Osteoblast (primary cell): Measurements from ENCODE around the gene PRPSAP2. TPM values are rescaled to one million over a fixed set of nuclear protein-coding genes. Genes with fewer than 3 reads are reported as not detected.

ENCODE experiments used
- DNase-seq: peaks from one replicate; pipeline ENCODE4 v3.0.0; 2011; ENCODE audit warnings: low spot score, mixed read lengths; ENCODE audit not compliant: insufficient read length; ENCODE audit errors: missing footprints
- H2AFZ ChIP-seq: 2 replicates; pipeline ENCODE4 v1.6.0; 2011; ENCODE audit warnings: mild to moderate bottlenecking, low read length
- H3K27ac ChIP-seq: 2 replicates; pipeline ENCODE4 v1.5.1; 2011; ENCODE audit warnings: mild to moderate bottlenecking, low read depth, low read length, moderate library complexity
- H3K27me3 ChIP-seq: 2 replicates; pipeline ENCODE4 v1.6.0; 2012; ENCODE audit warnings: mild to moderate bottlenecking, control low read depth, inconsistent platforms, low read length, moderate library complexity; ENCODE audit not compliant: insufficient read depth
- H3K36me3 ChIP-seq: 2 replicates; pipeline ENCODE4 v1.5.1; 2011; ENCODE audit warnings: mild to moderate bottlenecking, low read length, control low read depth, moderate library complexity; ENCODE audit not compliant: insufficient read depth
- H3K4me1 ChIP-seq: 2 replicates; pipeline ENCODE4 v1.5.1; 2011; ENCODE audit warnings: mild to moderate bottlenecking, low read length, control low read depth, moderate library complexity; ENCODE audit not compliant: insufficient read depth
- H3K4me2 ChIP-seq: 2 replicates; pipeline ENCODE4 v1.6.0; 2011; ENCODE audit warnings: mild to moderate bottlenecking, low read length; ENCODE audit not compliant: insufficient read depth
- H3K4me3 ChIP-seq: fragments of 200-600 bp; sonication (generic); 3 replicates; pipeline ENCODE4 v1.5.1; 2012; ENCODE audit warnings: mild to moderate bottlenecking, low read length, inconsistent platforms; ENCODE audit not compliant: insufficient read depth
- H3K79me2 ChIP-seq: 2 replicates; pipeline ENCODE4 v1.6.0; 2012; ENCODE audit warnings: mild to moderate bottlenecking, low read length, control low read depth, inconsistent platforms; ENCODE audit not compliant: insufficient read depth
- H3K9me3 ChIP-seq: 2 replicates; pipeline ENCODE4 v1.5.1; 2011; ENCODE audit warnings: low read depth, low read length, control low read depth
- H4K20me1 ChIP-seq: 2 replicates; pipeline ENCODE4 v1.6.0; 2012; ENCODE audit warnings: mild to moderate bottlenecking, low read length, control low read depth; ENCODE audit not compliant: insufficient read depth
- CTCF ChIP-seq: IDR thresholded peaks from 2 replicates; pipeline ENCODE4 v1.5.1; 2011; ENCODE audit warnings: mild to moderate bottlenecking, low read depth, low read length, moderate library complexity; ENCODE audit errors: extremely low read depth
- total RNA-seq: library from RNA; depleted of rRNA; stranded (reverse); fragments of >200 nt; gene quantifications from 2 replicates; pipeline ENCODE4 v1.2.3, GENCODE V29; 2012

PRPSAP2 gene
- total RNA-seq, 1 donor = 23.9 TPM

- Histone ChIP-seq H4K20me1 (peaks cover 9% of the 10 kb centered on the region), H3K79me2 (peaks cover 2% of the 10 kb centered on the region), H3K4me3 (no peak overlapping the region), H3K4me1 (peaks cover 7% of the 10 kb centered on the region), H3K9me3 (no peaks in the 10 kb centered on the region), H2AFZ (no peak overlapping the region), H3K36me3 (peaks cover 33% of the 10 kb centered on the region), H3K27me3 (no peaks in the 10 kb centered on the region), H3K27ac (peak overlapping the region; percentile 50), H3K4me2 (no peak overlapping the region)
- DNase-seq = peak; percentile 97
- no peak for TF ChIP-seq CTCF
Measured at GRCh38 chr17:18974407-18975149, 116.6 kb downstream of the PRPSAP2 start.

GRCh38 chr17:18975597-18975996 is 117.7 kb downstream of the PRPSAP2 start:
- Histone ChIP-seq H3K27ac (no peak overlapping the region), H3K4me2 (no peak overlapping the region), H3K4me1 (peaks cover 5% of the 10 kb centered on the region), H3K9me3 (no peaks in the 10 kb centered on the region), H4K20me1 (peaks cover 9% of the 10 kb centered on the region), H2AFZ (no peak overlapping the region), H3K36me3 (peaks cover 33% of the 10 kb centered on the region), H3K79me2 (peaks cover 2% of the 10 kb centered on the region), H3K27me3 (no peaks in the 10 kb centered on the region), H3K4me3 (no peak overlapping the region)
- DNase-seq = no peak
- no peak for TF ChIP-seq CTCF

DNA sequence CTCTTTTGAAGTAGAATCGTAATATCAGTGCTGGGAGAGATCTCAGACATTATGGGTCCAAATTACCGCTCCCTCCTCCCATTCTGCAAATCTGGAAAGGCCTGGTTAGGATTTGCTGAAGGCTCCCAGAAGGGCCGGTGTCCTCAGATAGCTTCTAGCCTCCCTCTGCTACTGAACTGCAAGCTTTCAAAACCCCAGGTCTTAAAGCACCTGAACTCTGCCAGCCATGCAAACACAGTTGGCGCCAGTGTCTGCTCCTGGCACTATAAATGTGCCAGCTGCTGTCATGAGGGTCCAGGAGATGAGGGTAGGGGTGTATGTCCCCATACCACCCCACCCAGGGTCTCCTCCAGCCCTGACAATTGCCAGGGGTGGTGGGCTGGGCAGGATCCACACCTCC is 118.3 kb downstream of the PRPSAP2 start:
- peaks cover 2% of the 10 kb centered on the region for H3K79me2 ChIP-seq
- H3K9me3 ChIP-seq = no peaks in the 10 kb centered on the region
- H3K4me3 ChIP-seq = no peak overlapping the region
- no peaks in the 10 kb centered on the region for H3K27me3 ChIP-seq
- peaks cover 29% of the 10 kb centered on the region for H3K36me3 ChIP-seq
- TF ChIP-seq CTCF = no peak
- H4K20me1 ChIP-seq = peaks cover 6% of the 10 kb centered on the region
- no peak for DNase-seq
- no peak overlapping the region for H3K27ac ChIP-seq
- peaks cover 9% of the 10 kb centered on the region for H3K4me1 ChIP-seq
- H2AFZ ChIP-seq = no peak overlapping the region
- H3K4me2 ChIP-seq = no peak overlapping the region

DNA sequence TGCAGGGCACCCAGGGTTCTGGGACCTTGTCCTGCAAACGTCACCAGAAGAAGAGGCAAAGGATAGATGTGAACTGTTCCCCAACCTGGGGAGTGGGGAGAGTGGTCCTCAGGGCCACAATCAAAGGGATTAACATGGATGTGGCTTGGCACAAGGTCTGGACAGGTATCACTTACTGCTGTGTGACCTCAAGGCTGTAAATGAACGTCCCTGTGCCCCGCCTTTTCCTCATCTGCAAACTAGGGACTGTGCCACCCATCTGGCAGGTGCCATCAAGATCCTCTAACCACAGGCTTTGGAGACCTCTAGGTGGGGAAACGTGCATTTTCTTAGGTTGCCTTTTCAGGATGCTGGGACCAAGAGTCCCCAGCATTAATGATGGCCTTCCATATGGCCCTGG is 119.1 kb downstream of the PRPSAP2 start:
- TF ChIP-seq CTCF = no peak

More for the DNA sequence above, 119.1 kb downstream of the PRPSAP2 start:
- Histone ChIP-seq H3K79me2 (peaks cover 2% of the 10 kb centered on the region), H3K4me3 (no peak overlapping the region), H4K20me1 (peaks cover 6% of the 10 kb centered on the region), H2AFZ (no peak overlapping the region), H3K27ac (no peak overlapping the region), H3K27me3 (no peaks in the 10 kb centered on the region), H3K4me1 (peaks cover 17% of the 10 kb centered on the region), H3K36me3 (peaks cover 23% of the 10 kb centered on the region), H3K4me2 (no peak overlapping the region), H3K9me3 (no peaks in the 10 kb centered on the region)
- no peak for DNase-seq
